Smooth muscle cell of the umbilical artery (primary cell): ENCODE measurements around the gene IZUMO1R. TPM values are rescaled to one million over a fixed set of nuclear protein-coding genes. Genes with fewer than 3 reads are reported as not detected.

ENCODE experiments used
- total RNA-seq: library from RNA; depleted of rRNA; stranded (reverse); fragments of >200 nt; gene quantifications from 2 replicates; pipeline ENCODE4 v1.2.3, GENCODE V29; 2014

The IZUMO1R gene
- 0.37 TPM in 1 of 2 replicates, not detected in the other for total RNA-seq

GRCh38 chr11:94303966-94304958, at the start of gene IZUMO1R:
IZUMO1R (plus strand) TSS chr11:94304580; CDS start chr11:94305637, 1,057 bp downstream.

Other genes with a start within 250 kb of the IZUMO1R start
- 96.4 and 119 TPM in 2 replicates for gene PANX1, start 175.7 kb upstream of the IZUMO1R start, total RNA-seq
- under 0.01 and 0.09 TPM in 2 replicates for gene GPR83, start 96.8 kb downstream of the IZUMO1R start, total RNA-seq
- 8.9 and 11.0 TPM in 2 replicates for gene MRE11, start 189.3 kb downstream of the IZUMO1R start, total RNA-seq
- gene ANKRD49, start 189.4 kb downstream of the IZUMO1R start, total RNA-seq: 11.0 and 16.6 TPM in 2 replicates
- gene C11orf97, start 207.9 kb downstream of the IZUMO1R start, total RNA-seq: not detected in 2 replicates
- 4.8 and 6.1 TPM in 2 replicates for gene FUT4, start 239.3 kb downstream of the IZUMO1R start, total RNA-seq